ENCODE data around the gene GRK5.
"Not testable (repeated sequence)": the region's sequence is repeated elsewhere in the genome, so short reads cannot be mapped to it uniquely, and the experiment has no call there.

The GRK5 gene

DNA sequence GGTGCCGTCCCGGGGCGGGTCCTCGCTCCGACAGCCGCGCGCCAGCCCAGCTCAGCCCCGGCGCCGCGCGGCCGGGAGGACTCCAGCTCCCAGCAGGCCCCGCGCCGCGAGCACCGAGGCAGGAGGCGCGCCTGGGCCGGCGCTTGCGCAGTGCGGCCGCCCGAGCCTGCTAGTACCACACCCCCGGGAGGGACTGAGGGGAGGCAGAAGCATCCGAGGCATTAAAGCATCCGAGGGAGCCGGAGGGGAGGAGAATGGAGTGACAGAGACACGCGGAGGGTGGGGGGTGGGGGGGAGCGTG is at the start of gene GRK5:
TSS of gene GRK5 (plus strand) at position 206 of the 301 bp plus-strand sequence. CDS start 347 bp downstream, outside the sequence.
- intact Hi-C loops (cut with DNase I), result loop anchor here (10.0 kb wide), 1 partner anchor 207 kb away; no protein-coding TSS in a partner anchor
- DNase-seq, result peak; percentile 86 to 98 (median 95)

DNA sequence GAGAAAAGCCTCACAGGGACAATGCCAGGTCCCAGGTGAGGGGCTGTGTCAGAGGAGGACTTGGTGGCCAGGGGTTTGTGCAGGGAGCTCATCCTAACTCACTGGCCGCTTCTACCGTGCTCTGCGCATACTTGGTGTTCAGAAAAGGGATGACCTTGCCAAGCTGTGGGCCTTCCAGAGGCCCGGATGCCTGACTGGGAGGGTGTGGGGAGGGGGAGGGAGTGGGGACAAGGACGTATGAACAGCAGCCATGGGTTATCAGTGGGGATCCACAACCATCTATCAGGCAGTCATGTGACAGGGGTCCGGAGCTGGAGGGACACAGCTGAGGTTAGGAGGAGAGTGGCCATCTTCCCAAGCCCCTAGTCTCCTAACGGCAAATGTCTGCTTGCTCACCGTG is 48.0 kb upstream of the GRK5 start:
- no peak for DNase-seq
- intact Hi-C loops (cut with DNase I), result no loop called here

DNA sequence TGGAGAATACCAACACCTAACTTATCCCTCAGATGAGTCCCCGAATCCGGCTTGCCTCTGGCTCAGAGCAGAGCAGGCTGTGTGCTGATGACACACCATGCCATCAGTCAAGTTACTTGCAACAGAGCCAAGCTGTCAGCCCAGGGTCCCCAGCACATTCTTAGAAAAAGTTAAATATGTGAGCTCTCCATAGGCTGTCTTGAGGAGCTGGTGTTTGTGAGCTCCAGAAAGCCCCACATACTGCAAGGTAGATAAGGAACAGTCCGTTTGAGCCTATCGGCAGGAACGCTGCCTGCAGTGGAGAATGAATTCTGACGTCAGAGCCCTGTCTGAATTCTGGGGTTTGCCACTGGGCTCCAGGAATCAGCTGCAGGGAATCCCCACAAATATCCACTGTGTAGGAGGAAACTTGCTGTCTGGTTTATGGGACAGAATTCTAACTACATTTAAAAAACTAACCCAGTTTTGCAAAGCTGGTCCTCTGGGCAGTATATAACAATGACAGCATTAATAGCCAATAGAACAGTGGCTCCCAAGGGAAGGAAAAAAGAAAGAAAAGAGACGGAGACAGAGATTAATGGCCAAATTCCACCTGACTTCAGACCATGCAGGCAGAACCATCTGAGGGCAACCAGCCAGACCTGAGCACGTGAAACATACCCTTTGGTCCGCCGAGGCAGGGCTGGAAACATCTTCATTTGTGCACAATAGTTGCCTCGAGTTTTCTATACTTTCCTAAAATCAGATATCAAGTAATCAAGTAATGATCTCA is 45.5 kb upstream of the GRK5 start:
- intact Hi-C loops (cut with DNase I), result no loop called here
- DNase-seq, result no peak

DNA sequence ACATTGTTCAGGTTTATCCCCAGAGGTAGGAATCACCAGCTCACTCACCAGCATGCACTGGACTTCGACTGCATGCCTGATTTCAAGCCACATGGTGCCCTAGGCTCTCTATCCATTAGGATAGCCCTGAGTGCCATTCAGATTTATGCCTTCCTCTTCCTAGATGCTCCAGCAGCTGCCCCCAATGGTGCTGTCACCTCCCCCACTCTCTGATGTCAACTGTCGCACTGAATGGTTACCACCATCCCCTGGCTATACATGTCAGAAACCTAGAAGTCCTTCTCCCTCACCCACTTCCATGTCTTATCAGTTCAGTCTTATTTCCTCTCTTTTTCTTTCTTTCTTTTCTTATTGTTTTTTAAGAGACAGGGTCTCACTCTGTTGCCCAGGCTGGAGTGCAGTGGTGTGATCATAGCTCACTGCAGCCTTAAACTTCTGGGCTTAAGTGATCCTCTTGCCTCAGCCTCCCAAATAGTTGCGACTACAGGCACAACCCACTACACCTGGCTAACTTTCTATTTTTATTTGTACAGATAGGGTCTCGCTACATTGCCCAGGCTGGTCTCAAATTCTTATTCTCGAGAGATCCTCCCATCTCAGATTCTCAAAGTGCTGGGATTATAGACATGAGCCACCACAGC is 44.8 kb upstream of the GRK5 start:
- no peak for DNase-seq
- intact Hi-C loops (cut with DNase I), result no loop called here

DNA sequence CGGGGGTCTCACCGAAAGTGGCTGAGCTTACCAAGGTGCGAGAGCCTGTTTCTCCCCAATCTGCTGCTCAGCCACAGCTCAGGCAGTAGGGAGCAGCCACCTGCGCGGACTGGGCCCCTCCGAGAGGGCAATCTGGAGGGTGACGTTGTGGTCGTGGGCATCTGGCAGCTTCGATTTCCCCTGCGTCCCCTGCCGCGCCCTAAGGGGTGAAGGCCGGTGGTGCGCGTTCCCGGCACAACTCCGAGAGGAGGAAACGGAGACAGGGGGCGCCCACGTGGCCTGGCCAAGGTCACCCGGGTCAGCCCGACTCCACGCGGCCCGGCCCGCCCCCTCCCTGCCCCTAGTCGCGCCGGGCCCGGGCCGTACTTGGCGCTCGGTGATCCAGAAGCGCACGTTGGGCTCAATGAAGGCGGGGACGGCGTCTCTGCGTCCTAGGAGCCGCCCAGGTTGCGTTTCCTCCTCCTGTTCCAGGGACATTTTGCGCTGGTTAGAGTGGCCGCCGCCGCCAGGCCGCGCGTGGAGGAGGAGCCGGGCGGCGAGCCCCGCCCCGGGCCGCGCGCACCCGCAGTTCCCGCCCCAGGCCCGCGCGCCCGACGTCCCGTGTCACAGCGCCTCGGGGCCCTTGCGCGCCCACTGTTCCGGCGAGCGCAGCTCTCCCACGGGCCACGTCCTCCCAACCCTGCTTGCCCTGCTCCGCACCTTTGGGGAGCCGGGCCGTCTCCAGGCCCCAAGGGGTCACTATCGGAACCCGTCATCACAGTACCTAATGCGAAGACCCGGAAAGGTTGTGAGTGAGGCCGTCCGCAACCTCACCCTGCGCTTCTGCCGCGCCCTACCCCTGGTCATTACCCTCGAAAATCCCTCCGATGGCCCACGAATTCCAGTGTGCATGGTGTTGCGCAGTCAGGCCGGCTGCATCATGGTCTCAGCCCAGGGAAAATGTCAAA is 41.9 kb upstream of the GRK5 start, which contains the start of gene SFXN4:
TSS of gene SFXN4 (minus strand) at position 544 of the 947 bp plus-strand sequence. CDS start at position 477, 67 bp downstream.
- peak; percentile 58 to 93 (median 86) for DNase-seq
- intact Hi-C loops (cut with DNase I), result no loop called here

DNA sequence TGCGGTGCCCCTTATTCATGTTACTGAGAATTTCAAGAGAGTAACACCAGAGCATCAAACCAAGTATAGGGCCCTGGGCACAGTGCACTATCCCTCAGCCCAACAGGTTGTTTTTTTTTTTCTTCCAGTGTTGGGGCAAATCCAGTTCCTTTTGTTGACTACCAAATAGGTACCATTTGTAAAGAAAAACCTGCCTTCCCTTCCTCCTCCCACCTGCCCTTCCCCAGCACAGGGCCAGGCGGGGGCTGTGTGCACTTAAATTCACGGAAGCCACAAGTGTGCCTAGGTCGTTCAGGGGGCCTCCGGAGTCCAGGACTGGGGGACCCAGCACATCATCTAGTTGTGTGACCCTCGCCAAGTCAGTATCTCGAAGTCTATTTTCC is 41.3 kb upstream of the GRK5 start:
- intact Hi-C loops (cut with DNase I), result no loop called here
- peak in 1 of 42 donors; percentile 10 for DNase-seq

DNA sequence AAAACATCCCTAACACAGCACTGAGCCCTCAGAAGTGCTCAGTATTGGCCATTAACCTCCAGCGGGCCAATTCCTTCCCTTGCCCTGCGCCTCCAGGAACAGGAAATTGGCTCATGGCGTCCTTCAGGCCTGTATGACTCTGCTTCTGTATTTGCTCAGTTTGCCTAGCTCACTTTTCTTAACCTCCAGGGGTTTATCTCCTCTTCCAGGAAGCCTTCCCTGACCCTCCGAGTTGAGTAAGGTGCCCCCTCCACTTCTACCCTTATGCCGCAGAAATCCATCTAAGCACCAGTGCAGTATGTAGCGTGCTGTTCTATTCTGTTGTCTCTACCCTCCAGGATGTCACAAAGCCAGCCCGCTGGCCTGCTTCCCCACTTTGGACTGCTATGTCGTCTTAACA is 40.8 kb upstream of the GRK5 start:
- intact Hi-C loops (cut with DNase I), result no loop called here
- no peak for DNase-seq

DNA sequence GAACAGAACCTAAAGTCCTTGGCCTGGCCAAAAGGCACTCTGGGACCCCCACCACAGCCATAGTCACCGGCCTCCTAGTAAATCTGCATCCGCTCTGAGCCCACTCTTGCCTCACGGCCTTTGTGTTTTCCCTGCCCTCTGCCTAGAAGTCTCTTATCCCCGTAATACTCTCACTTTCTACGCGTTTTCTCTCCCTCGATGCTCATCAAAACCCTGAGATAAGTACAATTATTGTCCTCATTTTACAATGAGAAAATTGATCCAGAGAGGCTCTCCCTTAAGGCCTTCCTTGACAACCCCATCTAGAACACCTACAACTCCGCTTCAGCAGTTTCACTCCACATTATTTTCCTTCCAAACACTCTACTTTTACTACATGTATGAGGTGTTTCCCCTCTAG is 40.3 kb upstream of the GRK5 start:
- intact Hi-C loops (cut with DNase I), result no loop called here
- no peak for DNase-seq

DNA sequence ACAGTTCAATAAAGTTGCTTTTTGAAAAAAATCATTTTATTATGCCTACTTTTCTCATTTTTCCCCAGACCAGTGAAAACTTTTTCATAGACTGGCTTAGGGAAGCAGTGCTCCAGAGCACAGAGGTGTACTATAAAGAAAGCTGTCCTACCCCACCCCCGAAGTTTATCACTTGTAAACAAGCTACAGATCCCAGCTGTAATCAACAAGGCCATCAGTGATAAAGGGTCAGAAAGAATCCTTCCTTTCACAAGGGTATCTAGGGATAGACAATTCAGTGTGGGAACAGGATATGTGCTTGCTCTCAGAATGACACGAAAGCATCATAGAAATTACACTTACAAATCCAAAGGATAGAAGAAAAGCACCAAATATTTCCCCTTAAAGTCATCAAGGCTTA is 33.3 kb upstream of the GRK5 start:
- intact Hi-C loops (cut with DNase I), result no loop called here
- DNase-seq, result no peak

DNA sequence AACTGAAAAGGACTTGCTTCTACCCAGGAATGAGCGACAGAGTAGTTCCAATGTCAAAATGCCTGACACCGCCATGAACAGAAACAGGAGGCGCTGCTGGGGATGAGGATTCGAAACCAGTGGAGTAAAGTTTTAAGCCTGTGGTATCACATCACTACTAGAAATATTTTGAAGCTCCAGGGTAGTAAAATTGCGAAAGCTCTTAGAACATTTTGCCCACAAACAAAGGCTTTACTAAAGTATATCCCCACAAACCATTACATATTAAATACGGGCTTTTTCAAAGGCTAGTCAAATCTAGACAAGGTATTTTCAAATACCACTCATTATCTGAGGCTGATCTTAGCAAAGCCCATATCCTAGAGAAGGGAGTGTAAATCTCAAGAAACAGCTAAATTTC is 31.2 kb upstream of the GRK5 start:
- DNase-seq, result no peak
- intact Hi-C loops (cut with DNase I), result no loop called here

DNA sequence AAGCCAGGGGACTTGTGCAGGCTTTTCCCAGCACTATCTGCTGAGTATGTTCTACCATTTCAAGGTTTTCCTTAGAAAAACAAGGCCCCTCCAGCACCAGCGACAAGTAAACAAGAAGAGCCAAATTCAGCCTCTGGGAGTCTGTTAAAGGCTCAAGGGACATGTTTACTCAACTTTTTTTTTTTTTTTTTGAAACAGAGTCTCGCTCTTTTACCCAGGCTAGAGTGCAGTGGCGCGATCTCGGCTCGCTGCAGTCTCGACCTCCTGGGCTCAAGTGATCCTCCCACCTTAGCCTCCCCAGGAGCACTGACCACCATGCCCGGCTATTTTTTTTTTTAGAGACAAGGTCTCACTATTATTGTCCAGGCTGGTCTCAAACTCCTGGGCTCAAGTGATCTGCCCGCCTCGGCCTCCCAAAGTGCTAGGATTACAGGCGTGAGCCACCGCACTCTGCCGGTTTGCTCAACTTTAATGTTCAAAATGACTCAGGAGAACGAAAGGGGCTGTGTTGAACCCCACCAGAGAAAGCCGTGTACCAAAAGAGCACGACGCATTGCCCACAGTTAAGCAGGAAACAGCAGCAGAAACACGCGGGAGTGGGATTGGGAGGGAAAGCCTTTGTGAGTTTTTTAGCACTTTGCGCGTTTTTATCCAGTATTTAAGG is 29.5 kb upstream of the GRK5 start:
- intact Hi-C loops (cut with DNase I), result no loop called here
- peak in 2 of 42 donors; percentile 14 to 36 for DNase-seq

DNA sequence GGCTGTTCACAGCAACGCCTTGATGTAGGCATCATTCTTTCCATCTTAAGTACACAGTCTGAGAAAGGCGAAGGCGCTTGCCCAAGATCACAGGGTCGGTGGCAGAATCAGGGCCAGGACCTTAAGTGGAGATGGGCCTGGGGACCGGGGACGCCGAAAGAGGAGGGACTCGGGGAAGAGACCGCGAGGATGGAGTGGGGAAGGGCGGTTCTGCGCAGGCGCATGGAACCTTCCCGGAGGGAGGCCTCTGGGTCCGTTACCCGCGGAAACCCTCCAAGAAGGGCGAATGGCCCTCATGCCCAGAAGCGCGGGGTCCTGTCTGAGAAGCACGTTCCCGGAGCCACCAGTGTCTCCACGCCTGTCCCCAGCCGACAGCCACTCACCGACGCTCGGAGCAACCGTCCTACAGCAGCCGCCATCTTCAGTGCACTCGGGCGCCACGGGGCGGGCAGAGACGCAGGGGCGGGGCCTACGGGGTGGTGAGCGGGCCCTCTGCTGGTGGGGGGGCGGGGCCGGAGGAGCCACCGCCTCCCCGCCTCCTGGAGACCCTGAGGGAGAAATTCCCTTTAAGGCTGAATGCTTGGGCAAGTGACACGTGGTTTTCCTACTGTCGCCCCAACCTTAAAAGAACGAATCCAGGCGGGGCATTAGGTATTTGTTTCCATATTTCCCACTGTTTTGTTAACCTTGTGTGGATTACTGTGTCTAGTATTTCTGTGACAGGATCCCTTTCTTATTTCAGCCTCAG is 28.8 kb upstream of the GRK5 start, which contains the start of gene PRDX3:
TSS of gene PRDX3 (minus strand) at position 441 of the 748 bp plus-strand sequence. CDS start at position 419, 22 bp downstream.
- DNase-seq, result peak; percentile 84 to 97 (median 94)
- intact Hi-C loops (cut with DNase I), result no loop called here

DNA sequence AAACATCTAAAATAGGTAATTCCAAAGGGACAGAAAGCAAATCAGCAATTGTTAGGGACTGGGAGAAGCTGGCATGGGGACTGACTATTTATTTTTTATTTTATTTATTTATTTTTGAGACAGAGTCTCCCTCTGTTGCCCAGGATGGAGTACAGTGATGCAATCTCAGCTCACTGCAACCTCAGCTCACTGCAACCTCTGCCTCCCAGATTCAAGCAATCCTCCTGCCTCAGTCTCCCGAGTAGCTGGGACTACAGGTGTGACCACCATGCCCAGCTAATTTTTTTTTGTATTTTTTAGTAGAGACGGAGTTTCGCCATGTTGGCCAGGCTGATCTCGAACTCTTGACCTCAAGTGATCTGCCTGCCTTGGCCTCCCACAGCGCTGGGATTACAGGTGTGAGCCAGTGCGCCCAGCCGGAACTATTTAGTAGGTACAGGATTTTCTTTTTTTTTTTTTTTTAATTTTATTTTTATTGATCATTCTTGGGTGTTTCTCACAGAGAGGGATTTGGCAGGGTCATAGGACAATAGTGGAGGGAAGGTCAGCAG is 26.4 kb upstream of the GRK5 start:
- DNase-seq, result not testable (repeated sequence)

DNA sequence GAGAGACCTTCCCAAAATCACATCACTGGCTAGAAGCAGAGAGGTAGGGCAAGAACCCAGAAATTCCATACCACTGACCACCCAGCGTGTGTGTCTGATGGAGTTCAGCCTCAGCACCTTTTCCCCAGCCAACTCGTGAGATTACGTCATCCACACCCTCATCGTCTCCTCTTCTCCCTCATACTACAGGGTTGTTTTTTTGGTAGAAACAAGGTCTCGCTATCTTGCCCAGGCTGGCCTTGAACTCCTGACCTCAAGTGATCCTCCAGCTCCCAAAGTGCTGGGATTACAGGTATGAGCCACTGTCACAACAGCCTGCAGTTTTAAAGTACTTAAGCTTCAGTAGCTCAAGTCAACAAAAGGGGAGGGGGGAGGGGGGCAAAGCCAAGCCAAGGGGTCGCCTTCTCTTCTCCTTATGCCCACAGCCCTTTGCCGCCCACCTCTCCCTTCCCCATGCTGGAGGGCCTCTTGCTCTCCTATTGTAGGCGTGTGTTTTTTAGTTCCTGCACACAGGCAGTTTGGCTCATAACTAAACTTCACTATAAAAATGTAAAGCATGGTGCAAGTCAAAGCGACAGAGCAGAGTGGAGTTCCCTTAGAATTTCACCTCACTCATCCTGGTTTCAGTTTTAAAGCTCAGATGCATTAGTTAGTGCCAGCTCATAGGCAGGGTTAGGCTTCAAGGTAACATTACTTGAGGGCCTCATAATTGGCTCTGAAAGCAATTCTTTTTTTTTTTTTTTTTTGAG is 23.5 kb upstream of the GRK5 start:
- intact Hi-C loops (cut with DNase I), result no loop called here
- DNase-seq, result no peak

More for the DNA sequence above, 26.4 kb upstream of the GRK5 start:
- intact Hi-C loops (cut with DNase I), result not testable (repeated sequence)

DNA sequence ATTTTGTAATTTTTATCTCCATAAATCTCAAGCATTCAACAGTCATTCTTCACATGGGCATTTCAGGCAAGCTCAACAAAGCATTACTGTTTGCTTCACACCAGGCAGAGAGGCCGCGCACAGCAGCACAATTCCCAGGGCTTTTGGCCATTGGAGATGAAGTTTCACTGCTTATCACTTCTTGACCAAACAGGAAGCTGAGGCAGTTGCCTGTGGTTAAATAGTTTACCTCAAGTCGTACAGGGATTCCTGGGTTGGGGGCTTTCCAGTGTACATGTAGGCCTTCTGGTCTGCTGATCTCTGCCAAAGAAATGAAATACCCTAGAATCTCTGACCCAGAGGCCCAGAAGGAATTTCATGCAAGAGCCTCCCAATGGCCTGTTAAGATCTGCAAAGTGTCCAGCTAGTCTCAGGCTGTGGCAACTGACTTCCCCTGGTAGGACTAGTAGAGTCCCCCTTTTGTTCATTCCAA is 17.5 kb upstream of the GRK5 start:
- intact Hi-C loops (cut with DNase I), result no loop called here

DNA sequence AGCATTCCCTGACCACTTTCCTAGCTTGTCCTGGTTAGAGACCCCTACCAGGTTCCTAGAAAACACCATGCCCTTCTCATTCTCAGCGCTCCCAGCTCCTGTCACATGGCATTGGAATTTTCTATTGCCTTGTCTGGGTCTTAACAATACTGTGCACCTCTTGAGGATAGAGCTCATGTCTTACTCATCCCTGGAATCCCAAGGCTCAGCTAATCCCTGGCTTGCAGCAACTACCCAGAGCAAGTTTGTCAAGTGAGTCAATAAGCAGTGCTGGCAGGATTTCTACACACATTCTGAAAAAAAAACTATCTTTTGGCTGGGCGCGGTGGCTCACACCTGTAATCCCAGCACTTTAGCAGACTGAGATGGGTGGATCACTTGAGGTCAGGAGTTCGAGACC is 17.0 kb upstream of the GRK5 start:
- no peak for DNase-seq
- intact Hi-C loops (cut with DNase I), result no loop called here

More for the DNA sequence above, 17.5 kb upstream of the GRK5 start:
- peak in 29 of 42 donors; percentile 17 to 71 (median 41) for DNase-seq
